HuH-7.5 (cell line): ENCODE data around the gene CCNE1.
A peak's percentile ranks its signal among the peaks of the same experiment; 100 is the strongest.

Source experiments
- DNase-seq: peaks from one replicate; pipeline ENCODE4 v3.0.0; 2011; ENCODE audit warnings: low spot score

Gene CCNE1

GRCh38 chr19:29811125-29812079 lies at the start of gene CCNE1:
TSS of gene CCNE1 (plus strand) at chr19:29811991. CDS start at chr19:29812556, 565 bp downstream.
- peak; percentile 90 for DNase-seq

GRCh38 chr19:29763196-29763595 lies 48.6 kb upstream of the CCNE1 start:
- DNase-seq: no peak

GRCh38 chr19:29764361-29764760 lies 47.4 kb upstream of the CCNE1 start:
- no peak for DNase-seq

GRCh38 chr19:29766100-29766499 lies 45.7 kb upstream of the CCNE1 start:
- DNase-seq: no peak

GRCh38 chr19:29767039-29767735 lies 44.6 kb upstream of the CCNE1 start:
- DNase-seq: no peak

GRCh38 chr19:29768166-29768565 lies 43.6 kb upstream of the CCNE1 start:
- DNase-seq: no peak

GRCh38 chr19:29769997-29770396 lies 41.8 kb upstream of the CCNE1 start:
- DNase-seq: no peak

GRCh38 chr19:29770648-29771047 lies 41.1 kb upstream of the CCNE1 start:
- DNase-seq: no peak

- DNase-seq: peak; percentile 86
These were observed 39.9 kb upstream of the CCNE1 start for GRCh38 chr19:29771708-29772414.

GRCh38 chr19:29772696-29773095 lies 39.1 kb upstream of the CCNE1 start:
- DNase-seq: no peak

- no peak for DNase-seq
These were observed 38.6 kb upstream of the CCNE1 start for GRCh38 chr19:29773141-29773540.

GRCh38 chr19:29774126-29774525 lies 37.7 kb upstream of the CCNE1 start:
- DNase-seq: no peak

- DNase-seq: no peak
These were observed 33.9 kb upstream of the CCNE1 start for GRCh38 chr19:29777781-29778309.

- no peak for DNase-seq
These were observed 31.9 kb upstream of the CCNE1 start for GRCh38 chr19:29779921-29780320.

GRCh38 chr19:29781386-29782259 lies 30.2 kb upstream of the CCNE1 start:
- DNase-seq: no peak

GRCh38 chr19:29782260-29782580 lies 29.6 kb upstream of the CCNE1 start:
- no peak for DNase-seq

GRCh38 chr19:29783627-29784190 lies 28.1 kb upstream of the CCNE1 start:
- no peak for DNase-seq

- DNase-seq: no peak
These were observed 27.1 kb upstream of the CCNE1 start for GRCh38 chr19:29784598-29785223.

GRCh38 chr19:29785360-29785759 lies 26.4 kb upstream of the CCNE1 start:
- DNase-seq: no peak

- DNase-seq: no peak
These were observed 25.7 kb upstream of the CCNE1 start for GRCh38 chr19:29785955-29786589.
